GM19035 (cell line): ENCODE results near the gene MGRN1.
"Not testable (repeated sequence)": the region's sequence is repeated elsewhere in the genome, so short reads cannot be mapped to it uniquely, and the experiment has no call there.

Source experiments
- ATAC-seq: cut with Tn5 transposase; IDR thresholded peaks from one replicate; pipeline ENCODE4 v1.9.1; 2021; ENCODE audit not compliant: unreplicated experiment

MGRN1 gene

GRCh38 chr16:4726616-4727015, 102.0 kb downstream of the MGRN1 start:
- no peak for ATAC-seq

GRCh38 chr16:4728676-4729075, 104.0 kb downstream of the MGRN1 start:
- no peak for ATAC-seq

GRCh38 chr16:4729876-4730275, 105.2 kb downstream of the MGRN1 start:
- ATAC-seq = no peak

- ATAC-seq = no peak
These were observed 108.7 kb downstream of the MGRN1 start for GRCh38 chr16:4733211-4733742.

GRCh38 chr16:4733747-4734062, 109.1 kb downstream of the MGRN1 start:
- ATAC-seq = peak; percentile 20

- peak; percentile 74 for ATAC-seq
These were observed 109.6 kb downstream of the MGRN1 start, which contains the start of the genes ANKS3 and DNAAF8 for GRCh38 chr16:4734063-4734729. TSS of gene ANKS3 (minus strand) at chr16:4734271. CDS start at chr16:4730149, 4,122 bp downstream. TSS of gene DNAAF8 (plus strand) at chr16:4734537. CDS start at chr16:4736515, 1,978 bp downstream.

GRCh38 chr16:4734730-4735535, 110.3 kb downstream of the MGRN1 start:
- ATAC-seq = peak; percentile 66

GRCh38 chr16:4736546-4736945, 111.9 kb downstream of the MGRN1 start:
- no peak for ATAC-seq

- ATAC-seq = no peak
These were observed 112.9 kb downstream of the MGRN1 start for GRCh38 chr16:4737545-4737944.

GRCh38 chr16:4738370-4738769, 113.7 kb downstream of the MGRN1 start:
- not testable (repeated sequence) for ATAC-seq
